HepG2 (cell line): ENCODE results near the gene LENEP. TPM values are rescaled to one million over a fixed set of nuclear protein-coding genes. Genes with fewer than 3 reads are reported as not detected.

Experiments
- ARNT ChIP-seq: fragments of 450-650 bp; IDR thresholded peaks from 2 replicates; pipeline ENCODE4 v1.6.1; 2017
- CEBPZ ChIP-seq: IDR thresholded peaks from 2 replicates; pipeline ENCODE4 v1.6.1; 2012; ENCODE audit warnings: low read length, improper control_type of control experiment
- ELF4 ChIP-seq: sonication (generic); formaldehyde crosslinking; IDR thresholded peaks from 2 replicates; pipeline ENCODE4 v1.5.0; 2020; ENCODE audit warnings: missing genetic modification reagents, mild to moderate bottlenecking, moderate library complexity, borderline replicate concordance
- GLMP ChIP-seq: sonication (generic); formaldehyde crosslinking; IDR thresholded peaks from 2 replicates; pipeline ENCODE4 v1.9.0; 2021; ENCODE audit warnings: missing genetic modification reagents, mild to moderate bottlenecking, borderline replicate concordance
- NKX3-1 ChIP-seq: sonication (generic); formaldehyde crosslinking; IDR thresholded peaks from 2 replicates; pipeline ENCODE4 v1.5.0; 2020; ENCODE audit warnings: missing genetic modification reagents
- PBX2 ChIP-seq: IDR thresholded peaks from 2 replicates; pipeline ENCODE4 v1.6.1; 2016; ENCODE audit warnings: control low read depth
- POLR2G ChIP-seq: fragments of 200-400 bp; formaldehyde crosslinking; IDR thresholded peaks from 2 replicates; pipeline ENCODE4 v1.6.1; 2018; ENCODE audit warnings: mild to moderate bottlenecking, low read depth, low read length, moderate library complexity
- RNF2 ChIP-seq: fragments of 450-650 bp; conservative IDR thresholded peaks from 2 replicates; pipeline ENCODE4 v1.6.1; 2016; ENCODE audit warnings: low read depth
- SAP130 ChIP-seq: IDR thresholded peaks from 2 replicates; pipeline ENCODE4 v1.6.1; 2016; ENCODE audit warnings: low read depth
- SIN3B ChIP-seq: fragments of 150-350 bp; IDR thresholded peaks from 2 replicates; pipeline ENCODE4 v1.6.1; 2014; ENCODE audit warnings: low read length
- SMARCE1 ChIP-seq: fragments of 450-650 bp; IDR thresholded peaks from 2 replicates; pipeline ENCODE4 v1.6.1; 2017; ENCODE audit warnings: borderline replicate concordance
- SOX13 ChIP-seq, 3 experiments: fragments of 450-650 bp in 1 of 3; sonication (generic) in 1 of 3; formaldehyde crosslinking in 1 of 3; IDR thresholded peaks in 2 of 3; conservative IDR thresholded peaks in 1 of 3; 2 replicates each; pipeline versions ENCODE4 v1.5.0 to v1.6.1; 2016 to 2020; ENCODE audit warnings: antibody characterized with exemption in 1 of 3, mild to moderate bottlenecking in 1 of 3, missing compliant biosample characterization in 1 of 3, missing genetic modification reagents in 1 of 3, moderate library complexity in 1 of 3
- ZFP36 ChIP-seq: fragments of 150-350 bp; IDR thresholded peaks from 2 replicates; pipeline ENCODE4 v1.6.1; 2018; ENCODE audit warnings: borderline replicate concordance, low read length, low read depth; ENCODE audit not compliant: partially characterized antibody
- ZIK1 ChIP-seq: sonication (generic); formaldehyde crosslinking; IDR thresholded peaks from 2 replicates; pipeline ENCODE4 v1.5.0; 2020; ENCODE audit warnings: mild to moderate bottlenecking, low read depth, missing genetic modification reagents, borderline replicate concordance
- ZNF12 ChIP-seq: sonication (generic); formaldehyde crosslinking; IDR thresholded peaks from 2 replicates; pipeline ENCODE4 v1.5.0; 2020; ENCODE audit warnings: missing genetic modification reagents
- ZNF256 ChIP-seq: sonication (generic); formaldehyde crosslinking; conservative IDR thresholded peaks from 2 replicates; pipeline ENCODE4 v1.4.0; 2020; ENCODE audit warnings: missing genetic modification reagents
- ZNF343 ChIP-seq: sonication (generic); formaldehyde crosslinking; IDR thresholded peaks from 2 replicates; pipeline ENCODE4 v1.4.0; 2020; ENCODE audit warnings: mild to moderate bottlenecking, missing genetic modification reagents
- ZNF468 ChIP-seq: sonication (generic); formaldehyde crosslinking; IDR thresholded peaks from 2 replicates; pipeline ENCODE4 v1.8.0; 2022; ENCODE audit warnings: mild to moderate bottlenecking, moderate library complexity, missing genetic modification reagents
- ZNF550 ChIP-seq: sonication (generic); formaldehyde crosslinking; IDR thresholded peaks from 2 replicates; pipeline ENCODE4 v1.4.0; 2020; ENCODE audit warnings: mild to moderate bottlenecking, missing genetic modification reagents, borderline replicate concordance
- ZZZ3 ChIP-seq: sonication (generic); formaldehyde crosslinking; IDR thresholded peaks from 2 replicates; pipeline ENCODE4 v1.4.0; 2020; ENCODE audit warnings: missing genetic modification reagents, mild to moderate bottlenecking, borderline replicate concordance
- polyA plus RNA-seq, 8 experiments: library from polyadenylated mRNA; depleted of rRNA in 3 of 8; stranded (reverse) in 7 of 8; unstranded in 1 of 8; fragments of >200 nt; fragmentation: Illumina TruSeq in 4 of 8; extraction: Trizol in 4 of 8; gene quantifications; 2 replicates each; pipeline versions ENCODE4 v1.2.1 to v1.2.3, GENCODE V29; 2011 to 2016; ENCODE audit warnings: low read depth in 4 of 8, missing spikeins in 1 of 8, mixed read lengths in 1 of 8; ENCODE audit not compliant: insufficient read depth in 1 of 8
- total RNA-seq, 5 experiments: library from RNA; depleted of rRNA; stranded (reverse); fragments of >200 nt; fragmentation: Illumina TruSeq; extraction: Trizol; gene quantifications; 2 replicates each; pipeline ENCODE4 v1.2.3, GENCODE V29; 2016; ENCODE audit warnings: low read depth in 1 of 5
- TF ChIP-seq, protein P1 (sequence below): sonication (generic); formaldehyde crosslinking; IDR thresholded peaks from 2 replicates; pipeline ENCODE4 v1.5.1; 2020; ENCODE audit warnings: mild to moderate bottlenecking, missing genetic modification reagents

The LENEP gene
- total and polyA plus RNA-seq, 2 of the 13 experiments (the other 11 are each of a cell fraction or from before 2014, with no cell fraction given) = 0.29 TPM; not detected in 1

DNA sequence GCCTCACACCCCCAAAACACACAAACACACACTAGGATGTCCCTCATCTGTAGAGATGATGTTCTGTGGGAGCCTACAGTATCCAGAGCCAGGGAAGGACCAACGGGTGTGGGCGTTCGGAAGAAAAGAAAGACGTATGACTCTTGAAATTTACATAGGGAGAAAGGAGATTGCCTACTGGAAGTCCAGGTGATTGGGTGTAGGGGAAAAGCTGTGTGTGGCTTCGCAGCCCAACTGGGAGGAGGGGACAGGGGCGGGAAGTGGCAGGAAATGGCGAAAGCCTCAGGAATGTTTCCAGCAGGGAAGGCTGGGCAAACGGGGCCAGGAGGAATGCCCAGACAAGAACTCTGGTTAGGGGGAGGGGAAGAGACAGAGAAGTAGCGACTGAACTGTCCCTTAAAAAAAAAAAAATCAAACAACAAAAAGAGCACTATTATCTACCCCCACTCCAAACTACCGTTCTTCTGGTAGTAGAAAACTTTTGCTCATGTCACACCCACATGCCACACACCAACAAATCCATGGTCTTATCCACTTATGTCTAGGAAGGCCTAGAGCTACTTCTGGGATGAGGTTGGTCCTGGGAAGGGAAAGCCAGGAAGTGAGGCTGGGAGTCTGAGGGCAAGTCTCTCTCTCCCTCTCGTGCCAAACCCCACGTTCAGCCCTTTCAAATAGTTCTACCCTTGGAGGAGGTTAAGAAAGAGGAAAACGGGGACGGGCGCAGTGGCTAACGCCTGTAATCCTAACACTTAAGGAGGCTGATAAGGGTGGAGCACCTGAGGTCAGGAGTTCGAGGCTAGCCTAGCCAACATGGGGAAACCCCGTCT lies 20.7 kb upstream of the LENEP start (continued):
- TF ChIP-seq ELF4 (CRISPR knock-in tag) = 0 out of 2 replicates have a peak, but pooled peaks have one; percentile 76
- TF ChIP-seq NKX3-1 (CRISPR knock-in tag) = no peak
- TF ChIP-seq SOX13 (IDR thresholded peaks at IDR 0.05) = no peak
- TF ChIP-seq SOX13 (CRISPR knock-in tag; conservative IDR thresholded peaks at IDR 0.05 in 1 of 2, IDR thresholded peaks at IDR 0.05 in 1 of 2) = peak in 1 of 2 experiments; percentile 72; a peak in 2 of 4 replicates
- no peak for TF ChIP-seq ZZZ3 (CRISPR knock-in tag)
- TF ChIP-seq GLMP = no peak
- no peak for TF ChIP-seq RNF2
- TF ChIP-seq ARNT = no peak
- no peak for TF ChIP-seq ZFP36
- TF ChIP-seq ZIK1 (CRISPR knock-in tag) = no peak
- TF ChIP-seq, protein P1, sequence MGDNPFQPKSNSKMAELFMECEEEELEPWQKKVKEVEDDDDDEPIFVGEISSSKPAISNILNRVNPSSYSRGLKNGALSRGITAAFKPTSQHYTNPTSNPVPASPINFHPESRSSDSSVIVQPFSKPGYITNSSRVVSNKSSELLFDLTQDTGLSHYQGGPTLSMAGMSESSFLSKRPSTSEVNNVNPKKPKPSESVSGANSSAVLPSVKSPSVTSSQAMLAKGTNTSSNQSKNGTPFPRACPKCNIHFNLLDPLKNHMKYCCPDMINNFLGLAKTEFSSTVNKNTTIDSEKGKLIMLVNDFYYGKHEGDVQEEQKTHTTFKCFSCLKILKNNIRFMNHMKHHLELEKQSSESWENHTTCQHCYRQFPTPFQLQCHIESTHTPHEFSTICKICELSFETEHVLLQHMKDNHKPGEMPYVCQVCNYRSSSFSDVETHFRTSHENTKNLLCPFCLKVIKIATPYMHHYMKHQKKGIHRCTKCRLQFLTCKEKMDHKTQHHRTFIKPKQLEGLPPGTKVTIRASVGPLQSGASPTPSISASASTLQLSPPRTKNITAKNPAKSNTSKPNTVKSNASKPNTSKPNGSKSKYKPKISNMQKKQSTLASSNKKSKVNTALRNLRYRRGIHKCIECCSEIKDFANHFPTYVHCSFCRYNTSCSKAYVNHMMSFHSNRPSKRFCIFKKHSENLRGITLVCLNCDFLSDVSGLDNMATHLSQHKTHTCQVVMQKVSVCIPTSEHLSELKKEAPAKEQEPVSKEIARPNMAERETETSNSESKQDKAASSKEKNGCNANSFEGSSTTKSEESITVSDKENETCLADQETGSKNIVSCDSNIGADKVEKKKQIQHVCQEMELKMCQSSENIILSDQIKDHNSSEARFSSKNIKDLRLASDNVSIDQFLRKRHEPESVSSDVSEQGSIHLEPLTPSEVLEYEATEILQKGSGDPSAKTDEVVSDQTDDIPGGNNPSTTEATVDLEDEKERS (CRISPR knock-in tag) = no peak
- TF ChIP-seq CEBPZ = no peak
- 0 out of 2 replicates have a peak, but pooled peaks have one; percentile 32 for TF ChIP-seq ZNF256 (CRISPR knock-in tag)
- no peak for TF ChIP-seq SIN3B
- peak; percentile 90 for TF ChIP-seq SAP130 (CRISPR knock-in tag)
- no peak for TF ChIP-seq SMARCE1
- TF ChIP-seq ZNF550 (CRISPR knock-in tag) = no peak
- no peak for TF ChIP-seq ZNF343 (CRISPR knock-in tag)
- no peak for TF ChIP-seq PBX2 (CRISPR knock-in tag)
- no peak for TF ChIP-seq ZNF468 (CRISPR knock-in tag)
- no peak for TF ChIP-seq ZNF12
- TF ChIP-seq POLR2G = peak; percentile 76
